Thyroid gland (tissue), 4 donors: Measurements from ENCODE around the gene USP13. TPM values are rescaled to one million over a fixed set of nuclear protein-coding genes. Genes with fewer than 3 reads are reported as not detected.

ENCODE experiments used
- DNase-seq, 2 donors: peaks; one replicate each; pipeline ENCODE4 v3.0.0-alpha.2; 2019
- H3K27ac ChIP-seq, 3 donors: fragments of 200-600 bp; sonication (generic); 1 replicate in 2 of 3; 2 replicates in 1 of 3; pipeline ENCODE4 v1.5.1; 2016 to 2019; ENCODE audit warnings: mild to moderate bottlenecking in 1 of 3, moderate library complexity in 1 of 3
- H3K27me3 ChIP-seq: fragments of 200-600 bp; sonication (generic); one replicate; pipeline ENCODE4 v1.5.1; 2019
- H3K36me3 ChIP-seq, 2 donors: fragments of 200-600 bp; sonication (generic); one replicate each; pipeline ENCODE4 v1.5.1; 2016 to 2019
- H3K4me1 ChIP-seq, 2 donors: fragments of 200-600 bp; sonication (generic); one replicate each; pipeline ENCODE4 v1.5.1; 2017 to 2019
- H3K4me3 ChIP-seq, 3 donors: fragments of 200-600 bp; sonication (generic); replicated peaks in 1 of 3; 1 replicate in 2 of 3; 2 replicates in 1 of 3; pipeline ENCODE4 v1.5.1; 2016; ENCODE audit warnings: mild to moderate bottlenecking in 1 of 3
- H3K9me3 ChIP-seq: fragments of 200-600 bp; sonication (generic); one replicate; pipeline ENCODE4 v1.5.1; 2017
- CTCF ChIP-seq, 6 experiments: fragments of 200-600 bp in 3 of 6; fragments of 450-650 bp in 3 of 6; sonication (generic) in 3 of 6; IDR thresholded peaks; one replicate each; pipeline ENCODE4 v1.5.1; 2016 to 2019; ENCODE audit warnings: antibody characterized with exemption in 6 of 6, mild to moderate bottlenecking in 2 of 6, inconsistent platforms in 1 of 6, moderate library complexity in 1 of 6
- POLR2A ChIP-seq, 2 donors: fragments of 450-650 bp; IDR thresholded peaks; one replicate each; pipeline ENCODE4 v1.6.1; 2017; ENCODE audit warnings: antibody characterized with exemption in 2 of 2, mild to moderate bottlenecking in 2 of 2, moderate library complexity in 1 of 2
- WGBS, 2 donors: methylation state at CpG; one replicate each; pipeline ENCODE4 v1.1.5; 2017; 5-methylcytosine and 5-hydroxymethylcytosine counted together
- intact Hi-C: fragments of 100-400 bp; cut with DNase I; formaldehyde crosslinking; loops from one replicate; pipeline ENCODE4 v1.15.1; 2023
- total RNA-seq, 4 donors: library from RNA; depleted of rRNA; stranded (reverse); fragments of >200 nt; gene quantifications; one replicate each; pipeline ENCODE4 v1.2.3, GENCODE V29; 2016

Gene USP13
- total RNA-seq, 4 donors from 2014 or later: 16.7 to 31.6 (median 25.4) TPM

GRCh38 chr3:179733797-179734196 lies 81.0 kb downstream of the USP13 start:
- Histone ChIP-seq H3K36me3 (peaks cover 0 to 6% of the 10 kb centered on the region in 2 donors), H3K4me3 (no peak overlapping the region), H3K27ac (no peak overlapping the region), H3K4me1 (no peaks in the 10 kb centered on the region), H3K9me3 (no peaks in the 10 kb centered on the region), H3K27me3 (no peaks in the 10 kb centered on the region)
- intact Hi-C loops: no loop called here
- DNase-seq: no peak
- TF ChIP-seq CTCF (IDR thresholded peaks at IDR 0.05) (no peak), POLR2A (IDR thresholded peaks at IDR 0.05) (no peak)
- 87 to 93% methylated on average over 5 of the region's 5 CpGs for WGBS, 2 donors

DNA sequence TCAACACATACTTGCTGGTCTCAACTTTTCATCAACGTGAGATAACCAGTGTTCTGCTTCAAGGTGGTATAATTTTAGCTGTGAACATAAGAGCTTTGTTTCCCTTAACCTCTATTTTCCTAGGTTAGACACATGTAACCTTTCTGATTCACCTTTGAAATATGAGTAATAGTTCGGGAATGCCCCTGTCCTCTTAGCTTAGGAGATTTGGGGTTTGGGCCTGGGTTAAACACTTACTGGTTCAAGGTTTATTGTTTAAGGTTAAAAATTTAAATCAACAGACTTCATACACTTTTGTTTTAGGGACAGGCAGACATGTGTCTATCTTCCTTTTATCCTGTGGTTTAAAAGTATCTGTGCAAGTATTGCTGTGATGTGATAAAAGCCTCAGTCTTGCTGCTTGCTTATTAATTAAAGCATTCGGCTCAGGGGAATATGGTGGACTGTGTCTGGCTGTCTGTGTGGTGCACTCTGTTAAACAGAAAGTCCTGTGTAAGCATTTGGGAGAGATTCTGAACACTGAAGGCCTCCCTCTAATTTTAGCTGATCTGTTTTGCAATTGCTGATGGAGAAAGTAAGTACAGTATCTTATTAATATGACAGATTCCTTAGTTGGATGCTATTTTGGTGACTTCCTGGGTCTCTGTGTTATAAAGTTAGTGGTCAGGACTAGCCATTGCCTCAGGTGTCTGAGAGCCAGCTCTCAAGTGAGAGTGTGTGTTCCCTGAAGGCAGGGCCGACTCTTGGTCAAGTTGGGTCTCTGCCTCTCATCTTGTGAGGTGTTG lies 81.8 kb downstream of the USP13 start:
- 91% methylated on average over 4 of the region's 4 CpGs for WGBS, 2 donors
- TF ChIP-seq CTCF (IDR thresholded peaks at IDR 0.05): no peak
- TF ChIP-seq POLR2A (IDR thresholded peaks at IDR 0.05): no peak
- no peak for DNase-seq
- H3K36me3 ChIP-seq: peaks cover 0 to 6% of the 10 kb centered on the region in 2 donors
- no peaks in the 10 kb centered on the region for H3K4me1 ChIP-seq
- no peak overlapping the region for H3K27ac ChIP-seq
- no peak overlapping the region for H3K4me3 ChIP-seq
- H3K27me3 ChIP-seq: no peaks in the 10 kb centered on the region
- intact Hi-C loops: no loop called here
- no peaks in the 10 kb centered on the region for H3K9me3 ChIP-seq

DNA sequence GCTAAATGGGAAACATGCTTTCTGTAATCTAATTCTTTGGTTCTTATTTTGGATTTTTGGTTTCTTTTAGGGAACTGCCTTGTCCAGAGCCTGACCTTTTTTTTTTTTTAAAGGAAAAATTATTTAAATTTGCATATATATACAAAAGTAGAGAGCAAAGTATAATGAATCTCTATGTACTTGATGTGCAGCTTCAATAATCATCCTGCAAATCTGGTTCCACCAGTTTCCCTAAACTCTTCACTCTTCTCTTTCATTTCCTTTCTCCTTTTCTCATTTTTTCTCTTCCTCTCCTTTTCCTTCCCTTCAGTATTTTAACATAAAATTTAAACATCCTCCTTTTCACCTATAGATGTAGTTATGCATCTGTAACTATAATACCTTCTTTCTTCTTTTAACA lies 82.5 kb downstream of the USP13 start:
- H3K36me3 ChIP-seq: peaks cover 0 to 6% of the 10 kb centered on the region in 2 donors
- TF ChIP-seq POLR2A (IDR thresholded peaks at IDR 0.05) (no peak), CTCF (IDR thresholded peaks at IDR 0.05) (no peak)
- H3K27me3 ChIP-seq: no peaks in the 10 kb centered on the region
- no peak overlapping the region for H3K4me3 ChIP-seq
- no peak for DNase-seq
- intact Hi-C loops: no loop called here
- no peaks in the 10 kb centered on the region for H3K9me3 ChIP-seq
- H3K4me1 ChIP-seq: no peaks in the 10 kb centered on the region
- H3K27ac ChIP-seq: no peak overlapping the region

DNA sequence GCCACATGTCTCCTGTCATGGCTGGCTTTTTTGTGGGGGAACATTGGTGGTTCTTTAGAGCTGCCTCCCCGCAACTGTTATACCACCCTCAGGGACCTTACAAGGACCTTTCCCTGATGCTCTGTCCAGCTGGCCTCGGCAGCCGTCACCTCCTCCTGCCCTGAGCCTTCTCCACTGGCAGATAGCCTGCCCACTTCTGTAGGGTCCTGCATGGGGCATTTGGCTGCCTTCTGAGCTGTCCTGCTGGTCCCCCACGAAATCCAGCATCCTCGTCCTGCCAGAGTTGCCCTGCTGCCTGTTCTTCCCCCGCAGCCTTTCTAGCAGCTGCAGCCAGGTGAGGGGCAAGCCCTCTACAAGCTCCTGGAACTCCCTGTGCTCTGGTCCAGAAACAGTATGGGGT lies 86.2 kb downstream of the USP13 start:
- Histone ChIP-seq H3K36me3 (peaks cover 0 to 10% of the 10 kb centered on the region in 2 donors), H3K27ac (no peak overlapping the region), H3K4me1 (no peaks in the 10 kb centered on the region), H3K9me3 (no peaks in the 10 kb centered on the region), H3K4me3 (no peak overlapping the region), H3K27me3 (no peaks in the 10 kb centered on the region)
- intact Hi-C loops: no loop called here
- no peak for DNase-seq
- TF ChIP-seq POLR2A (IDR thresholded peaks at IDR 0.05) (no peak), CTCF (IDR thresholded peaks at IDR 0.05) (no peak)
- WGBS, 2 donors: 97 to 99% methylated on average over 5 to 6 of the region's 6 CpGs

- intact Hi-C loops: no loop called here
- no peaks in the 10 kb centered on the region for H3K4me1 ChIP-seq
- 83 to 90% methylated on average over 12 of the region's 12 CpGs for WGBS, 2 donors
- no peaks in the 10 kb centered on the region for H3K9me3 ChIP-seq
- no peak overlapping the region for H3K27ac ChIP-seq
- TF ChIP-seq POLR2A (IDR thresholded peaks at IDR 0.05) (no peak), CTCF (IDR thresholded peaks at IDR 0.05) (no peak)
- H3K36me3 ChIP-seq: peaks cover 0 to 10% of the 10 kb centered on the region in 2 donors
- H3K27me3 ChIP-seq: no peaks in the 10 kb centered on the region
- DNase-seq: no peak
- H3K4me3 ChIP-seq: no peak overlapping the region
These were observed 87.2 kb downstream of the USP13 start for GRCh38 chr3:179739816-179740594.
